K562 (cell line): Measurements from ENCODE around the gene CYLD. TPM values are rescaled to one million over a fixed set of nuclear protein-coding genes. Genes with fewer than 3 reads are reported as not detected.

Experiments used
- ATAC-seq: fragments of 200-7000 bp; cut with Tn5 transposase; 3 replicates; pipeline ENCODE4 v1.9.1; 2020; ENCODE audit warnings: moderate library complexity
- BruUV-seq: library from RNA; stranded (reverse); fragments of 400-500 nt; replicated peaks from 2 replicates; lab custom pipeline; 2021; lab: Mats Ljungman, UMichigan
- CTCF ChIA-PET: fragments of 300-600 bp; formaldehyde crosslinking; extraction: SDS; loops from one replicate; lab custom pipeline; 2021; ENCODE audit warnings: low intra/inter-chr PET ratio; lab: Yijun Ruan, JAX
- POLR2A ChIA-PET: fragments of 300-600, 350-650 bp; sonication (Branson Sonifier 250); formaldehyde crosslinking; extraction: SDS; loops from one replicate; lab custom pipeline; 2021; ENCODE audit warnings: antibody characterized with exemption, inconsistent platforms; lab: Yijun Ruan, JAX
- DNase-seq, 4 experiments: peaks; one replicate each; pipeline versions ENCODE4 v3.0.0 to v3.0.0-alpha.2; 2011 to 2018; ENCODE audit warnings: low spot score in 3 of 4, mixed read lengths in 3 of 4; ENCODE audit errors: extremely low read depth in 1 of 4
- FAIRE-seq: peaks from 2 replicates; lab custom pipeline; 2011; peaks lifted over from hg19 to GRCh38; lab: Jason Lieb, UNC
- H2AFZ ChIP-seq: 2 replicates; pipeline ENCODE4 v1.6.0; 2011; ENCODE audit warnings: low read depth, low read length, control low read depth, inconsistent platforms
- H3K27ac ChIP-seq: fragments of 200-600 bp; 3 replicates; pipeline ENCODE4 v1.8.0; 2011; ENCODE audit warnings: low read depth, mild to moderate bottlenecking, control low read depth, inconsistent platforms, low read length, moderate library complexity, mixed read lengths; ENCODE audit errors: extremely low read depth
- H3K27me3 ChIP-seq, 2 experiments: fragments of 300-600 bp in 1 of 2; 2 replicates in 1 of 2; 3 replicates in 1 of 2; pipeline versions ENCODE4 v1.6.0 to v1.8.0; 2011; ENCODE audit warnings: inconsistent platforms in 2 of 2, low read length in 2 of 2, mild to moderate bottlenecking in 1 of 2, mixed read lengths in 1 of 2, moderate library complexity in 1 of 2; ENCODE audit not compliant: control insufficient read depth in 2 of 2, insufficient read depth in 2 of 2
- H3K36me3 ChIP-seq: fragments of 300-600 bp; 3 replicates; pipeline ENCODE4 v1.8.0; 2011; ENCODE audit warnings: mild to moderate bottlenecking, low read length, inconsistent platforms; ENCODE audit not compliant: control insufficient read depth, insufficient read depth
- H3K4me1 ChIP-seq, 2 experiments: fragments of 200-600 bp in 1 of 2; replicated peaks in 1 of 2; 2 replicates in 1 of 2; 3 replicates in 1 of 2; pipeline versions ENCODE4 v1.5.1 to v1.8.0; 2011; ENCODE audit warnings: inconsistent platforms in 2 of 2, low read length in 2 of 2, mild to moderate bottlenecking in 1 of 2, mixed read lengths in 1 of 2, moderate library complexity in 1 of 2; ENCODE audit not compliant: control insufficient read depth in 2 of 2, insufficient read depth in 2 of 2
- H3K4me2 ChIP-seq: 2 replicates; pipeline ENCODE4 v1.6.1; 2011; ENCODE audit warnings: low read length, control low read depth, inconsistent platforms, mixed read lengths; ENCODE audit not compliant: insufficient read depth
- H3K4me3 ChIP-seq: fragments of 200-600 bp; sonication (generic), shearing (Covaris generic); 2 replicates; pipeline ENCODE4 v1.5.1; 2016; ENCODE audit warnings: control low read depth, inconsistent platforms
- H3K79me2 ChIP-seq: fragments of 200-600 bp; 3 replicates; pipeline ENCODE4 v1.8.0; 2011; ENCODE audit warnings: low read length, inconsistent platforms; ENCODE audit not compliant: control insufficient read depth, insufficient read depth
- H3K9ac ChIP-seq, 2 experiments: 2 replicates each; pipeline versions ENCODE4 v1.6.0 to v1.6.1; 2011; ENCODE audit warnings: low read depth in 2 of 2, low read length in 2 of 2, control low read depth in 1 of 2, inconsistent platforms in 1 of 2, mild to moderate bottlenecking in 1 of 2, mixed read lengths in 1 of 2; ENCODE audit not compliant: insufficient read depth in 1 of 2
- H3K9me1 ChIP-seq: one replicate; pipeline ENCODE4 v1.6.0; 2011; ENCODE audit warnings: inconsistent platforms, mild to moderate bottlenecking, low read length, moderate library complexity; ENCODE audit not compliant: control insufficient read depth, insufficient read depth
- H3K9me3 ChIP-seq: replicated peaks from 2 replicates; pipeline ENCODE4 v1.5.1; 2011; ENCODE audit warnings: low read depth, low read length, inconsistent platforms; ENCODE audit not compliant: control insufficient read depth, insufficient read depth
- H4K20me1 ChIP-seq: replicated peaks from 2 replicates; pipeline ENCODE4 v1.6.1; 2011; ENCODE audit warnings: low read length, inconsistent platforms, mixed read lengths; ENCODE audit not compliant: control insufficient read depth, insufficient read depth
- BACH1 ChIP-seq: fragments of 200-800 bp; sonication (Bioruptor generic); IDR thresholded peaks from 2 replicates; pipeline ENCODE4 v1.6.1; 2016; ENCODE audit warnings: missing genetic modification characterization, missing compliant biosample characterization
- KAT8 ChIP-seq: fragments of 450-650 bp; IDR thresholded peaks from 2 replicates; pipeline ENCODE4 v1.6.1; 2016; ENCODE audit warnings: low read depth, mild to moderate bottlenecking
- RBM25 ChIP-seq: fragments of 200-400 bp; formaldehyde crosslinking; IDR thresholded peaks from 2 replicates; pipeline ENCODE4 v1.6.1; 2018; ENCODE audit warnings: low read length, low read depth, moderate library complexity; ENCODE audit not compliant: severe bottlenecking
- SAFB ChIP-seq: fragments of 200-400 bp; formaldehyde crosslinking; IDR thresholded peaks from 2 replicates; pipeline ENCODE4 v1.6.1; 2017; ENCODE audit warnings: low read depth, low read length, borderline replicate concordance
- SMC3 ChIP-seq: conservative IDR thresholded peaks from 2 replicates; pipeline ENCODE4 v1.6.1; 2011; ENCODE audit warnings: low read depth, low read length, improper control_type of control experiment; ENCODE audit not compliant: insufficient read depth
- ZBTB17 ChIP-seq: fragments of 450-650 bp; formaldehyde crosslinking; IDR thresholded peaks from 2 replicates; pipeline ENCODE4 v1.4.0; 2020; ENCODE audit warnings: mild to moderate bottlenecking
- WGBS: fragments of 100-300 bp; shearing (Covaris generic); methylation state at CpG from one replicate; pipeline ENCODE4 v1.1.6; 2016; ENCODE audit warnings: low coverage, mixed read lengths; ENCODE audit not compliant: insufficient coverage; ENCODE audit errors: missing lambda C conversion rate; 5-methylcytosine and 5-hydroxymethylcytosine counted together
- in situ Hi-C: fragments of 300-500 bp; cut with MboI; formaldehyde crosslinking; loops from 4 replicates; pipeline ENCODE4 v1.15.0; 2018; ENCODE audit warnings: inconsistent platforms, mixed read lengths
- intact Hi-C: fragments of 100-400 bp; cut with micrococcal nuclease; formaldehyde crosslinking; loops from 2 replicates; pipeline ENCODE4 v1.14.2; 2022
- polyA plus RNA-seq, 8 experiments: library from polyadenylated mRNA; depleted of rRNA in 4 of 8; stranded (reverse) in 5 of 8; unstranded in 3 of 8; fragments of >200 nt; fragmentation: Nextera tagmentation in 2 of 8; fragmentation: Illumina TruSeq in 1 of 8; extraction: Ambion mirVana in 2 of 8; extraction: Trizol in 1 of 8; gene quantifications; 2 replicates each; pipeline versions ENCODE4 v1.2.1 to v1.2.3, GENCODE V29; 2011 to 2014; ENCODE audit warnings: inconsistent platforms in 1 of 8, missing spikeins in 1 of 8
- total RNA-seq, 7 experiments: library from RNA; depleted of rRNA in 6 of 7; stranded (reverse); fragments of >200 nt in 6 of 7; fragmentation: Illumina TruSeq in 2 of 7; extraction: Trizol in 2 of 7; gene quantifications; 2 replicates each; pipeline versions ENCODE4 v1.2.1 to v1.2.3, GENCODE V29; 2011 to 2021; ENCODE audit warnings: low replicate concordance in 1 of 7
- TF ChIP-seq, protein P1 (sequence below), 3 experiments: IDR thresholded peaks in 2 of 3; conservative IDR thresholded peaks in 1 of 3; 2 replicates each; pipeline ENCODE4 v1.5.1; 2011 to 2012; ENCODE audit warnings: low read length in 3 of 3, mild to moderate bottlenecking in 3 of 3, control low read depth in 2 of 3, improper control_type of control experiment in 1 of 3, inconsistent platforms in 1 of 3, low read depth in 1 of 3, mixed read lengths in 1 of 3, moderate library complexity in 1 of 3; ENCODE audit not compliant: insufficient read depth in 2 of 3
- TF ChIP-seq, protein P2 (sequence below): sonication (generic); formaldehyde crosslinking; IDR thresholded peaks from 2 replicates; pipeline ENCODE4 v1.8.1; 2023; ENCODE audit warnings: mild to moderate bottlenecking, missing genetic modification reagents, moderate library complexity

The CYLD gene
- total and polyA plus RNA-seq, 9 of the 15 experiments (the other 6 are each of a cell fraction or from before 2014, with no cell fraction given) = 3.4 to 7.4 (median 5.3) TPM

GRCh38 chr16:50733468-50733867 is 8.4 kb upstream of the CYLD start (continued):
- TF ChIP-seq, protein P1, sequence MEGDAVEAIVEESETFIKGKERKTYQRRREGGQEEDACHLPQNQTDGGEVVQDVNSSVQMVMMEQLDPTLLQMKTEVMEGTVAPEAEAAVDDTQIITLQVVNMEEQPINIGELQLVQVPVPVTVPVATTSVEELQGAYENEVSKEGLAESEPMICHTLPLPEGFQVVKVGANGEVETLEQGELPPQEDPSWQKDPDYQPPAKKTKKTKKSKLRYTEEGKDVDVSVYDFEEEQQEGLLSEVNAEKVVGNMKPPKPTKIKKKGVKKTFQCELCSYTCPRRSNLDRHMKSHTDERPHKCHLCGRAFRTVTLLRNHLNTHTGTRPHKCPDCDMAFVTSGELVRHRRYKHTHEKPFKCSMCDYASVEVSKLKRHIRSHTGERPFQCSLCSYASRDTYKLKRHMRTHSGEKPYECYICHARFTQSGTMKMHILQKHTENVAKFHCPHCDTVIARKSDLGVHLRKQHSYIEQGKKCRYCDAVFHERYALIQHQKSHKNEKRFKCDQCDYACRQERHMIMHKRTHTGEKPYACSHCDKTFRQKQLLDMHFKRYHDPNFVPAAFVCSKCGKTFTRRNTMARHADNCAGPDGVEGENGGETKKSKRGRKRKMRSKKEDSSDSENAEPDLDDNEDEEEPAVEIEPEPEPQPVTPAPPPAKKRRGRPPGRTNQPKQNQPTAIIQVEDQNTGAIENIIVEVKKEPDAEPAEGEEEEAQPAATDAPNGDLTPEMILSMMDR (IDR thresholded peaks at IDR 0.05 in 2 of 3, conservative IDR thresholded peaks at IDR 0.05 in 1 of 3; ENCODE audit: insufficient read depth in 2 of 3, low read depth in 1 of 3, low read length in 3 of 3) = no peak
- no peak for TF ChIP-seq ZBTB17 (CRISPR knock-in tag)

DNA sequence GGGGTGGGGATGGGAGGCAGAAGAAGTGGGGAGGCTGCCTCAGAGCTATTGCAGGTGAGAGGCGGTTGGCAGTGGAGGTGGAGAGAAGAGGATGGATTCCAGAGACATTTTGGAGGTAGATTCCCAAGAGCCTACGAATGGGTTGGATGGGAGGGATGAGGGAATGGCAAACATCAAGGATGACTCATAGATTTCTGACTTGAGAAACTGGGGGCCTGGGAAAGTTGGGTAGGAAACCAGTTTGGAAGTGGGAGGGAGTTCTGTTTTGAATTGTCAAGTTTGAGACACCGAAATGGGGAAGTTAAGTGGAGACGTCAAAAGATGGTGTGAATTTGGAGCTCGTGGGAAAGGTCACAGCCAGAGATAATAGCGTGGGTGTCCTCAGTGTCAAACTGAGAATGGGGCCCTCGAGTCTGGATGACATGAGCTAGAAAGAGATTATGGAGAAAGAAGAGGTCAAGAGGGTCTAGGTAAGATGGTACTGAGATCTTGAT is 6.2 kb upstream of the CYLD start:
- H3K4me3 ChIP-seq = no peak overlapping the region
- peaks cover 12 to 28% of the 10 kb centered on the region in 2 experiments; a peak in 3 of 5 replicates for H3K27me3 ChIP-seq
- no peak overlapping the region for H2AFZ ChIP-seq
- in situ Hi-C loops (no loop called here), intact Hi-C loops (no loop called here)
- DNase-seq (no peak), FAIRE-seq (no peak), ATAC-seq (no peak)
- 3% methylated on average over 7 of the region's 7 CpGs for WGBS
- TF ChIP-seq KAT8 = no peak
- no peak for TF ChIP-seq BACH1 (tag)
- no peak for TF ChIP-seq RBM25
- no peak for TF ChIP-seq SAFB
- TF ChIP-seq SMC3 = no peak
- TF ChIP-seq, protein P2, sequence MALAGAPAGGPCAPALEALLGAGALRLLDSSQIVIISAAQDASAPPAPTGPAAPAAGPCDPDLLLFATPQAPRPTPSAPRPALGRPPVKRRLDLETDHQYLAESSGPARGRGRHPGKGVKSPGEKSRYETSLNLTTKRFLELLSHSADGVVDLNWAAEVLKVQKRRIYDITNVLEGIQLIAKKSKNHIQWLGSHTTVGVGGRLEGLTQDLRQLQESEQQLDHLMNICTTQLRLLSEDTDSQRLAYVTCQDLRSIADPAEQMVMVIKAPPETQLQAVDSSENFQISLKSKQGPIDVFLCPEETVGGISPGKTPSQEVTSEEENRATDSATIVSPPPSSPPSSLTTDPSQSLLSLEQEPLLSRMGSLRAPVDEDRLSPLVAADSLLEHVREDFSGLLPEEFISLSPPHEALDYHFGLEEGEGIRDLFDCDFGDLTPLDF (CRISPR knock-in tag) = no peak
- ChIA-PET POLR2A (interaction anchor here (0.7 kb wide), 2 partner anchors 8 to 9 kb away, joined by 3 to 4 read pairs; no protein-coding TSS in a partner anchor), CTCF (no interaction called here)
- no TSS peak for BruUV-seq
- H3K4me1 ChIP-seq = no peaks in the 10 kb centered on the region
- no peaks in the 10 kb centered on the region; the same call in 1 of the 2 replicates for H4K20me1 ChIP-seq
- H3K9ac ChIP-seq = no peak overlapping the region
- no peaks in the 10 kb centered on the region for H3K79me2 ChIP-seq
- H3K27ac ChIP-seq = no peak overlapping the region
- no peak overlapping the region for H3K4me2 ChIP-seq
- H3K9me1 ChIP-seq = no peaks in the 10 kb centered on the region
- no peaks in the 10 kb centered on the region for H3K36me3 ChIP-seq
- no peaks in the 10 kb centered on the region for H3K9me3 ChIP-seq
